ENCODE results near the gene SLC26A1. TPM values are rescaled to one million over a fixed set of nuclear protein-coding genes. Genes with fewer than 3 reads are reported as not detected.

Gene SLC26A1
- total and polyA plus RNA-seq, 4 experiments from 2014 or later: 0.55 to 1.6 (median 0.81) TPM

- Mint-ChIP-seq H3K4me1 (peaks cover 9 to 15% (median 12%) of the 10 kb centered on the region in 4 donors), H3K36me3 (peaks cover 4 to 5% of the 10 kb centered on the region in 2 donors), H3K27ac (no peak overlapping the region), H3K27me3 (no peaks in the 10 kb centered on the region), H3K9me3 (no peaks in the 10 kb centered on the region), H3K4me3 (no peak overlapping the region)
- Histone ChIP-seq H3K27me3 (ENCODE audit: insufficient read depth, low read length) (no peaks in the 10 kb centered on the region), H3K4me3 (ENCODE audit: low read length in 2 of 2) (no peak overlapping the region), H3K36me3 (ENCODE audit: insufficient read depth, low read length) (no peaks in the 10 kb centered on the region), H3K9me3 (ENCODE audit: control insufficient read depth in 1 of 2, low read length in 2 of 2) (no peaks in the 10 kb centered on the region), H3K27ac (ENCODE audit: low read depth, low read length) (no peak overlapping the region), H3K4me1 (ENCODE audit: insufficient read depth, low read length) (peaks cover 13% of the 10 kb centered on the region)
- POLR2A ChIA-PET (ENCODE audit: partially characterized antibody): no interaction called here
- CTCF ChIA-PET (ENCODE audit: partially characterized antibody): no interaction called here
- DNase-seq: no peak
- intact Hi-C loops (cut with micrococcal nuclease): no loop called here
Observed at GRCh38 chr4:1022051-1022738, 29.0 kb upstream of the SLC26A1 start.

GRCh38 chr4:1021386-1022050 is 28.3 kb upstream of the SLC26A1 start:
- Mint-ChIP-seq H3K36me3 (peaks cover 4 to 5% of the 10 kb centered on the region in 2 donors), H3K9me3 (no peaks in the 10 kb centered on the region), H3K27me3 (no peaks in the 10 kb centered on the region), H3K27ac (no peak overlapping the region), H3K4me1 (peaks cover 9 to 15% (median 12%) of the 10 kb centered on the region in 4 donors), H3K4me3 (no peak overlapping the region)
- CTCF ChIA-PET (ENCODE audit: partially characterized antibody): no interaction called here
- intact Hi-C loops (cut with micrococcal nuclease): no loop called here
- POLR2A ChIA-PET (ENCODE audit: partially characterized antibody): no interaction called here
- no peaks in the 10 kb centered on the region for H3K36me3 ChIP-seq (ENCODE audit: insufficient read depth, low read length)
- DNase-seq: no peak
- H3K4me3 ChIP-seq (ENCODE audit: low read length in 2 of 2): no peak overlapping the region
- peaks cover 13% of the 10 kb centered on the region for H3K4me1 ChIP-seq (ENCODE audit: insufficient read depth, low read length)
- no peaks in the 10 kb centered on the region for H3K9me3 ChIP-seq (ENCODE audit: control insufficient read depth in 1 of 2, low read length in 2 of 2)
- H3K27me3 ChIP-seq (ENCODE audit: insufficient read depth, low read length): no peaks in the 10 kb centered on the region
- no peak overlapping the region for H3K27ac ChIP-seq (ENCODE audit: low read depth, low read length)

GRCh38 chr4:1019729-1020470 is 26.7 kb upstream of the SLC26A1 start:
- no peak for DNase-seq
- H3K4me1 Mint-ChIP-seq: peaks cover 0 to 4% (median 0%) of the 10 kb centered on the region in 4 donors
- H3K27me3 Mint-ChIP-seq: no peaks in the 10 kb centered on the region
- no peak overlapping the region for H3K27ac Mint-ChIP-seq
- H3K36me3 Mint-ChIP-seq: no peaks in the 10 kb centered on the region
- no peaks in the 10 kb centered on the region for H3K27me3 ChIP-seq (ENCODE audit: insufficient read depth, low read length)
- CTCF ChIA-PET (ENCODE audit: partially characterized antibody): interaction anchor here (1.1 kb wide), 1 partner anchor 36 kb away, joined by 3 read pairs; no protein-coding TSS in a partner anchor
- no peaks in the 10 kb centered on the region for H3K9me3 Mint-ChIP-seq
- H3K9me3 ChIP-seq (ENCODE audit: control insufficient read depth in 1 of 2, low read length in 2 of 2): no peaks in the 10 kb centered on the region
- H3K4me1 ChIP-seq (ENCODE audit: insufficient read depth, low read length): peaks cover 5% of the 10 kb centered on the region
- intact Hi-C loops (cut with micrococcal nuclease): no loop called here
- no peak overlapping the region for H3K4me3 ChIP-seq (ENCODE audit: low read length in 2 of 2)
- POLR2A ChIA-PET (ENCODE audit: partially characterized antibody): no interaction called here
- H3K36me3 ChIP-seq (ENCODE audit: insufficient read depth, low read length): no peaks in the 10 kb centered on the region
- H3K27ac ChIP-seq (ENCODE audit: low read depth, low read length): no peak overlapping the region
- no peak overlapping the region for H3K4me3 Mint-ChIP-seq

- no peaks in the 10 kb centered on the region for H3K27me3 ChIP-seq (ENCODE audit: insufficient read depth, low read length)
- Mint-ChIP-seq H3K27me3 (no peaks in the 10 kb centered on the region), H3K36me3 (no peaks in the 10 kb centered on the region), H3K27ac (no peak overlapping the region), H3K4me1 (peaks cover 0 to 4% (median 0%) of the 10 kb centered on the region in 4 donors), H3K4me3 (no peak overlapping the region), H3K9me3 (no peaks in the 10 kb centered on the region)
- no peak for DNase-seq
- ChIA-PET POLR2A (ENCODE audit: partially characterized antibody) (no interaction called here), CTCF (ENCODE audit: partially characterized antibody) (interaction anchor here (1.1 kb wide), 1 partner anchor 37 kb away, joined by 3 read pairs; no protein-coding TSS in a partner anchor)
- H3K4me3 ChIP-seq (ENCODE audit: low read length in 2 of 2): no peak overlapping the region
- intact Hi-C loops (cut with micrococcal nuclease): no loop called here
- H3K27ac ChIP-seq (ENCODE audit: low read depth, low read length): no peak overlapping the region
- H3K9me3 ChIP-seq (ENCODE audit: control insufficient read depth in 1 of 2, low read length in 2 of 2): no peaks in the 10 kb centered on the region
- H3K4me1 ChIP-seq (ENCODE audit: insufficient read depth, low read length): peaks cover 5% of the 10 kb centered on the region
- no peaks in the 10 kb centered on the region for H3K36me3 ChIP-seq (ENCODE audit: insufficient read depth, low read length)
Observed at GRCh38 chr4:1019320-1019719, 26.1 kb upstream of the SLC26A1 start.

- no peak overlapping the region for H3K4me3 ChIP-seq (ENCODE audit: low read length in 2 of 2)
- peaks cover 5% of the 10 kb centered on the region for H3K4me1 ChIP-seq (ENCODE audit: insufficient read depth, low read length)
- DNase-seq: no peak
- no peak overlapping the region for H3K27ac ChIP-seq (ENCODE audit: low read depth, low read length)
- no peaks in the 10 kb centered on the region for H3K36me3 ChIP-seq (ENCODE audit: insufficient read depth, low read length)
- no peaks in the 10 kb centered on the region for H3K9me3 ChIP-seq (ENCODE audit: control insufficient read depth in 1 of 2, low read length in 2 of 2)
- Mint-ChIP-seq H3K27me3 (no peaks in the 10 kb centered on the region), H3K4me1 (peaks cover 0 to 6% (median 0%) of the 10 kb centered on the region in 4 donors), H3K4me3 (no peak overlapping the region), H3K36me3 (no peaks in the 10 kb centered on the region), H3K27ac (no peak overlapping the region), H3K9me3 (no peaks in the 10 kb centered on the region)
- POLR2A ChIA-PET (ENCODE audit: partially characterized antibody): no interaction called here
- intact Hi-C loops (cut with micrococcal nuclease): no loop called here
- CTCF ChIA-PET (ENCODE audit: partially characterized antibody): no interaction called here
- H3K27me3 ChIP-seq (ENCODE audit: insufficient read depth, low read length): no peaks in the 10 kb centered on the region
Observed at GRCh38 chr4:1018147-1019020, 25.2 kb upstream of the SLC26A1 start.

- Mint-ChIP-seq H3K27ac (no peak overlapping the region), H3K4me1 (peaks cover 0 to 6% (median 0%) of the 10 kb centered on the region in 4 donors), H3K27me3 (no peaks in the 10 kb centered on the region), H3K4me3 (no peak overlapping the region), H3K9me3 (no peaks in the 10 kb centered on the region), H3K36me3 (no peaks in the 10 kb centered on the region)
- no peak overlapping the region for H3K4me3 ChIP-seq (ENCODE audit: low read length in 2 of 2)
- no peaks in the 10 kb centered on the region for H3K27me3 ChIP-seq (ENCODE audit: insufficient read depth, low read length)
- H3K27ac ChIP-seq (ENCODE audit: low read depth, low read length): no peak overlapping the region
- intact Hi-C loops (cut with micrococcal nuclease): no loop called here
- no peak for DNase-seq
- H3K4me1 ChIP-seq (ENCODE audit: insufficient read depth, low read length): peaks cover 8% of the 10 kb centered on the region
- H3K36me3 ChIP-seq (ENCODE audit: insufficient read depth, low read length): no peaks in the 10 kb centered on the region
- ChIA-PET CTCF (ENCODE audit: partially characterized antibody) (no interaction called here), POLR2A (ENCODE audit: partially characterized antibody) (no interaction called here)
- H3K9me3 ChIP-seq (ENCODE audit: control insufficient read depth in 1 of 2, low read length in 2 of 2): no peaks in the 10 kb centered on the region
Observed at GRCh38 chr4:1017706-1018105, 24.5 kb upstream of the SLC26A1 start.

GRCh38 chr4:1017211-1017610 is 24.0 kb upstream of the SLC26A1 start:
- ChIA-PET CTCF (ENCODE audit: partially characterized antibody) (no interaction called here), POLR2A (ENCODE audit: partially characterized antibody) (no interaction called here)
- Histone ChIP-seq H3K27ac (ENCODE audit: low read depth, low read length) (no peak overlapping the region), H3K4me1 (ENCODE audit: insufficient read depth, low read length) (peaks cover 11% of the 10 kb centered on the region), H3K4me3 (ENCODE audit: low read length in 2 of 2) (no peak overlapping the region), H3K36me3 (ENCODE audit: insufficient read depth, low read length) (no peaks in the 10 kb centered on the region), H3K27me3 (ENCODE audit: insufficient read depth, low read length) (no peaks in the 10 kb centered on the region), H3K9me3 (ENCODE audit: control insufficient read depth in 1 of 2, low read length in 2 of 2) (no peaks in the 10 kb centered on the region)
- Mint-ChIP-seq H3K36me3 (no peaks in the 10 kb centered on the region), H3K9me3 (no peaks in the 10 kb centered on the region), H3K27me3 (no peaks in the 10 kb centered on the region), H3K27ac (no peak overlapping the region), H3K4me3 (no peak overlapping the region), H3K4me1 (peaks cover 0 to 6% (median 0%) of the 10 kb centered on the region in 4 donors)
- DNase-seq: no peak
- intact Hi-C loops (cut with micrococcal nuclease): no loop called here

Data from CD4-positive, alpha-beta memory T cell (primary cell).